NB4 (cell line): ENCODE measurements around the gene ADAMTS2.

Experiments used
- CTCF ChIP-seq: IDR thresholded peaks from one replicate; pipeline ENCODE4 v1.5.1; 2012; ENCODE audit warnings: low read depth, low read length
- MYC ChIP-seq: IDR thresholded peaks from 2 replicates; pipeline ENCODE4 v1.6.1; 2011; ENCODE audit warnings: low read depth, low read length

DNA sequence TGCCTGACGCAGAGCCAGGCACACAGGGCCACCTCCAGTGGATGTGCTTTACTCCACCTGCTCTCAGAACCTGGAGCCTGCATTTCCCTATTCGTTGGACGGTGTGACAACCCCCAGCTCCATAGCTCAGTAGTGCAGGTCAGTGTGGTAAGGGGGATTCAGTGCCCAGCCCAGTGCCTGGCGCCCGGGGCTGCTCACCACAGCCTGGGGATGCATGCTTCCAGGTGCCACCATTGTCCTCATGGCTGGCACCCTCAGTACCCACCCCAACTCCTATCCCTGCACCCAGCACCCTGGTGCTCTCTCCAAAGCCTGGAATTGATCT, 32.8 kb upstream of the ADAMTS2 start:
- no peak for TF ChIP-seq CTCF
- TF ChIP-seq MYC, result no peak
